Fibroblast of lung (primary cell): ENCODE data around the gene PASD1.

ENCODE experiments used
- CTCF ChIP-seq, 2 donors: IDR thresholded peaks in 1 of 2; conservative IDR thresholded peaks in 1 of 2; 1 replicate in 1 of 2; 2 replicates in 1 of 2; pipeline ENCODE4 v1.5.1; 2011 to 2012; ENCODE audit warnings: low read length in 2 of 2, control low read depth in 1 of 2, inconsistent platforms in 1 of 2, low read depth in 1 of 2, mild to moderate bottlenecking in 1 of 2
- EZH2 ChIP-seq: IDR thresholded peaks from 2 replicates; pipeline ENCODE4 v1.5.1; 2012; ENCODE audit warnings: low read length, control low read depth, mild to moderate bottlenecking; ENCODE audit errors: missing control alignments

- no peak for TF ChIP-seq CTCF (conservative IDR thresholded peaks at IDR 0.05 in 1 of 2, IDR thresholded peaks at IDR 0.05 in 1 of 2; ENCODE audit: low read depth in 1 of 2, low read length in 2 of 2)
- no peak for TF ChIP-seq EZH2
Measured at GRCh38 chrX:151695583-151696340, 132.3 kb downstream of the PASD1 start.
